Stomach (tissue), 4 donors: ENCODE results near the gene RBM48.

Experiments used
- EP300 ChIP-seq: sonication (generic); formaldehyde crosslinking; IDR thresholded peaks from one replicate; pipeline ENCODE4 v1.6.1; 2017; ENCODE audit warnings: antibody characterized with exemption
- POLR2A ChIP-seq, 4 donors: fragments of 450-650 bp; IDR thresholded peaks; one replicate each; pipeline ENCODE4 v1.6.1; 2016; ENCODE audit warnings: antibody characterized with exemption in 4 of 4, control low read depth in 2 of 4, mild to moderate bottlenecking in 1 of 4, moderate library complexity in 1 of 4
- POLR2AphosphoS5 ChIP-seq, 3 donors: sonication (generic); formaldehyde crosslinking; IDR thresholded peaks; one replicate each; pipeline ENCODE4 v1.6.1; 2016; ENCODE audit warnings: antibody characterized with exemption in 3 of 3
- TF ChIP-seq, protein P1 (sequence below), 7 experiments: fragments of 450-650 bp in 4 of 7; fragments of 200-600 bp in 3 of 7; sonication (generic) in 3 of 7; IDR thresholded peaks; one replicate each; pipeline ENCODE4 v1.5.1; 2016 to 2019; ENCODE audit warnings: antibody characterized with exemption in 7 of 7, control low read depth in 2 of 7, mild to moderate bottlenecking in 1 of 7

- TF ChIP-seq, protein P1, sequence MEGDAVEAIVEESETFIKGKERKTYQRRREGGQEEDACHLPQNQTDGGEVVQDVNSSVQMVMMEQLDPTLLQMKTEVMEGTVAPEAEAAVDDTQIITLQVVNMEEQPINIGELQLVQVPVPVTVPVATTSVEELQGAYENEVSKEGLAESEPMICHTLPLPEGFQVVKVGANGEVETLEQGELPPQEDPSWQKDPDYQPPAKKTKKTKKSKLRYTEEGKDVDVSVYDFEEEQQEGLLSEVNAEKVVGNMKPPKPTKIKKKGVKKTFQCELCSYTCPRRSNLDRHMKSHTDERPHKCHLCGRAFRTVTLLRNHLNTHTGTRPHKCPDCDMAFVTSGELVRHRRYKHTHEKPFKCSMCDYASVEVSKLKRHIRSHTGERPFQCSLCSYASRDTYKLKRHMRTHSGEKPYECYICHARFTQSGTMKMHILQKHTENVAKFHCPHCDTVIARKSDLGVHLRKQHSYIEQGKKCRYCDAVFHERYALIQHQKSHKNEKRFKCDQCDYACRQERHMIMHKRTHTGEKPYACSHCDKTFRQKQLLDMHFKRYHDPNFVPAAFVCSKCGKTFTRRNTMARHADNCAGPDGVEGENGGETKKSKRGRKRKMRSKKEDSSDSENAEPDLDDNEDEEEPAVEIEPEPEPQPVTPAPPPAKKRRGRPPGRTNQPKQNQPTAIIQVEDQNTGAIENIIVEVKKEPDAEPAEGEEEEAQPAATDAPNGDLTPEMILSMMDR (IDR thresholded peaks at IDR 0.05), result no peak
- TF ChIP-seq POLR2A (IDR thresholded peaks at IDR 0.05) (no peak), EP300 (no peak), POLR2AphosphoS5 (IDR thresholded peaks at IDR 0.05) (no peak)
Measured at GRCh38 chr7:92489634-92490033, 39.0 kb upstream of the RBM48 start.
